GM18909 (cell line): Measurements from ENCODE around the gene DPY19L3.
"Not testable (repeated sequence)": the region's sequence is repeated elsewhere in the genome, so short reads cannot be mapped to it uniquely, and the experiment has no call there.

ENCODE experiments used
- ATAC-seq: cut with Tn5 transposase; IDR thresholded peaks from one replicate; pipeline ENCODE4 v1.9.1; 2021; ENCODE audit warnings: mild to moderate bottlenecking; ENCODE audit not compliant: unreplicated experiment, poor library complexity

Gene DPY19L3

GRCh38 chr19:32437096-32437495, 31.5 kb downstream of the DPY19L3 start:
- ATAC-seq = no peak

GRCh38 chr19:32438751-32439150, 33.2 kb downstream of the DPY19L3 start:
- no peak for ATAC-seq

GRCh38 chr19:32442650-32443049, 37.1 kb downstream of the DPY19L3 start:
- no peak for ATAC-seq

GRCh38 chr19:32447534-32447933, 42.0 kb downstream of the DPY19L3 start:
- not testable (repeated sequence) for ATAC-seq

GRCh38 chr19:32448026-32448425, 42.5 kb downstream of the DPY19L3 start:
- ATAC-seq = no peak

GRCh38 chr19:32450217-32450616, 44.6 kb downstream of the DPY19L3 start:
- no peak for ATAC-seq

- ATAC-seq = no peak
Observed at GRCh38 chr19:32453736-32454135, 48.2 kb downstream of the DPY19L3 start.

- no peak for ATAC-seq
Observed at GRCh38 chr19:32456406-32456805, 50.8 kb downstream of the DPY19L3 start.

GRCh38 chr19:32457571-32458158, 52.1 kb downstream of the DPY19L3 start:
- ATAC-seq = no peak

- peak; percentile 80 for ATAC-seq
Observed at GRCh38 chr19:32458500-32459123, 53.0 kb downstream of the DPY19L3 start.

- no peak for ATAC-seq
Observed at GRCh38 chr19:32459204-32459865, 53.8 kb downstream of the DPY19L3 start.

GRCh38 chr19:32460476-32460875, 54.9 kb downstream of the DPY19L3 start:
- ATAC-seq = no peak

GRCh38 chr19:32464279-32464678, 58.7 kb downstream of the DPY19L3 start:
- ATAC-seq = no peak

- ATAC-seq = no peak
Observed at GRCh38 chr19:32465176-32465575, 59.6 kb downstream of the DPY19L3 start.

GRCh38 chr19:32469795-32470194, 64.2 kb downstream of the DPY19L3 start:
- no peak for ATAC-seq

- ATAC-seq = no peak
Observed at GRCh38 chr19:32471095-32471494, 65.5 kb downstream of the DPY19L3 start.

- ATAC-seq = no peak
Observed at GRCh38 chr19:32471811-32472210, 66.2 kb downstream of the DPY19L3 start.

GRCh38 chr19:32475141-32476031, 69.8 kb downstream of the DPY19L3 start:
- no peak for ATAC-seq

- ATAC-seq = no peak
Observed at GRCh38 chr19:32476032-32476350, 70.4 kb downstream of the DPY19L3 start.

GRCh38 chr19:32480321-32480720, 74.8 kb downstream of the DPY19L3 start:
- ATAC-seq = no peak

GRCh38 chr19:32483574-32483973, 78.0 kb downstream of the DPY19L3 start:
- ATAC-seq = no peak
